Panc1 (cell line): ENCODE results near the gene RBM23.

ENCODE experiments used
- TCF7L2 ChIP-seq: IDR thresholded peaks from 2 replicates; pipeline ENCODE4 v1.6.1; 2011; ENCODE audit warnings: mild to moderate bottlenecking, low read depth, low read length, inconsistent platforms
- TF ChIP-seq, protein P1 (sequence below): fragments of 450-650 bp; IDR thresholded peaks from 2 replicates; pipeline ENCODE4 v1.5.1; 2017; ENCODE audit warnings: mild to moderate bottlenecking

DNA sequence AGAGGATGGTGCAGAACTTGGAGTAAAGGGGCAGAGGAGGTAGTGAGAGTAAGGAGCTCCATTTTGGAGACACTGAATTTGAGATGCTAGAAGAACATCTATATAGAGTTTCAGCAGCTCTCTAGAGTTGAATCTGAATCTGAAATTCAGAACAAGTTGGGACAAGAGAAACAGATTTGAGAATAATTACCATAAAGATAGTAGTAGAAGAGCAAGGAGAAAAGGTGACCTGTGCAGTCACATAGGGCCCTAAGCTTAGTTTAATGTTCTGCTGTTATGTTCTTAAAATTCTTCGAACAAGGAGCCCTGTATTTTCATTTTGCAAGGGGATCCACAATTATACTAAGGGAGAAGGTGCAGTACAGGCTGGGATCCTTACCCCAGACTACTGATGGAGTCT is 28.5 kb downstream of the RBM23 start:
- TF ChIP-seq, protein P1, sequence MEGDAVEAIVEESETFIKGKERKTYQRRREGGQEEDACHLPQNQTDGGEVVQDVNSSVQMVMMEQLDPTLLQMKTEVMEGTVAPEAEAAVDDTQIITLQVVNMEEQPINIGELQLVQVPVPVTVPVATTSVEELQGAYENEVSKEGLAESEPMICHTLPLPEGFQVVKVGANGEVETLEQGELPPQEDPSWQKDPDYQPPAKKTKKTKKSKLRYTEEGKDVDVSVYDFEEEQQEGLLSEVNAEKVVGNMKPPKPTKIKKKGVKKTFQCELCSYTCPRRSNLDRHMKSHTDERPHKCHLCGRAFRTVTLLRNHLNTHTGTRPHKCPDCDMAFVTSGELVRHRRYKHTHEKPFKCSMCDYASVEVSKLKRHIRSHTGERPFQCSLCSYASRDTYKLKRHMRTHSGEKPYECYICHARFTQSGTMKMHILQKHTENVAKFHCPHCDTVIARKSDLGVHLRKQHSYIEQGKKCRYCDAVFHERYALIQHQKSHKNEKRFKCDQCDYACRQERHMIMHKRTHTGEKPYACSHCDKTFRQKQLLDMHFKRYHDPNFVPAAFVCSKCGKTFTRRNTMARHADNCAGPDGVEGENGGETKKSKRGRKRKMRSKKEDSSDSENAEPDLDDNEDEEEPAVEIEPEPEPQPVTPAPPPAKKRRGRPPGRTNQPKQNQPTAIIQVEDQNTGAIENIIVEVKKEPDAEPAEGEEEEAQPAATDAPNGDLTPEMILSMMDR = no peak
- no peak for TF ChIP-seq TCF7L2
